Thoracic aorta (tissue), 2 donors: ENCODE measurements around the gene SCAI. TPM values are rescaled to one million over a fixed set of nuclear protein-coding genes. Genes with fewer than 3 reads are reported as not detected.
"Not testable (repeated sequence)": the region's sequence is repeated elsewhere in the genome, so short reads cannot be mapped to it uniquely, and the experiment has no call there.

Source experiments
- ATAC-seq: fragments of 150-250 bp; one replicate; pipeline ENCODE4 v1.8.0; 2017; ENCODE audit warnings: low read depth; ENCODE audit not compliant: insufficient number of reproducible peaks, low FRiP score
- DNase-seq: peaks from one replicate; pipeline ENCODE4 v3.0.0-alpha.2; 2020; ENCODE audit warnings: low spot score
- H3K27ac ChIP-seq, 2 donors: fragments of 200-600 bp; sonication (generic); 1 replicate in 1 of 2; 2 replicates in 1 of 2; pipeline ENCODE4 v1.5.1; 2016; ENCODE audit warnings: mild to moderate bottlenecking in 2 of 2, moderate library complexity in 2 of 2
- H3K27me3 ChIP-seq: fragments of 200-600 bp; sonication (generic); replicated peaks from 2 replicates; pipeline ENCODE4 v1.6.0; 2016; ENCODE audit warnings: mild to moderate bottlenecking; ENCODE audit not compliant: insufficient read depth
- H3K36me3 ChIP-seq: fragments of 200-600 bp; sonication (generic); one replicate; pipeline ENCODE4 v1.5.1; 2016
- H3K4me1 ChIP-seq, 2 donors: fragments of 200-600 bp; sonication (generic); 1 replicate in 1 of 2; 2 replicates in 1 of 2; pipeline versions ENCODE4 v1.5.1 to v1.6.0; 2016; ENCODE audit warnings: low read depth in 2 of 2, mild to moderate bottlenecking in 1 of 2; ENCODE audit not compliant: control insufficient read depth in 1 of 2
- H3K4me3 ChIP-seq: fragments of 200-600 bp; sonication (generic); 2 replicates; pipeline ENCODE4 v1.5.1; 2016; ENCODE audit warnings: mild to moderate bottlenecking
- H3K9me3 ChIP-seq: fragments of 200-600 bp; sonication (generic); 2 replicates; pipeline ENCODE4 v1.5.1; 2016
- CTCF ChIP-seq: fragments of 200-600 bp; sonication (generic); IDR thresholded peaks from one replicate; pipeline ENCODE4 v1.5.1; 2019; ENCODE audit warnings: antibody characterized with exemption
- total RNA-seq, 2 donors: library from RNA; depleted of rRNA; stranded (reverse); fragments of >200 nt; gene quantifications; one replicate each; pipeline versions ENCODE4 v1.1.0 to v1.2.3, GENCODE V29; 2016

The SCAI gene
- total RNA-seq, 2 donors from 2014 or later: 5.1 to 12.4 TPM

DNA sequence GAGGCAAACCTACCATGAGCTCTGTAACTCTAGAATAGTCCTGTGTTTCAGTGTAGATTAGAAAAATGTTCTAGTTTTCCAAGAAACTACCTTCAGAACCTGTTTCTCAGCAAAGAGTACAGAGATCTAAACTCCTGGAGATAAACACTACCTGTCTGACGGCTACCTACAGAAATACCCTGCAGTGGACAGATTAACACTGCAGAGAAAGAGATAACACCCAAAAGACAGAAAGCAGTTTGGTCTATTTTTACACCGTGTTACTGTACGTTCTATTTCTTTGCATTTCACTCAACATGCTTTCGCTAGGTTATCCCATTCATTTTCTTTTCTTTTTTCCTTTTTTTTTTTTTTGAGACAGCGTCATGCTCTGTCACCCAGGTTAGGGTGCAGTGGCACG, 11.6 kb downstream of the SCAI start:
- no peaks in the 10 kb centered on the region for H3K27me3 ChIP-seq
- no peaks in the 10 kb centered on the region for H3K9me3 ChIP-seq
- H3K27ac ChIP-seq: no peak overlapping the region
- H3K4me1 ChIP-seq: no peaks in the 10 kb centered on the region
- no peak overlapping the region for H3K4me3 ChIP-seq
- ATAC-seq (no peak), DNase-seq (no peak)
- TF ChIP-seq CTCF: no peak
- no peaks in the 10 kb centered on the region for H3K36me3 ChIP-seq

DNA sequence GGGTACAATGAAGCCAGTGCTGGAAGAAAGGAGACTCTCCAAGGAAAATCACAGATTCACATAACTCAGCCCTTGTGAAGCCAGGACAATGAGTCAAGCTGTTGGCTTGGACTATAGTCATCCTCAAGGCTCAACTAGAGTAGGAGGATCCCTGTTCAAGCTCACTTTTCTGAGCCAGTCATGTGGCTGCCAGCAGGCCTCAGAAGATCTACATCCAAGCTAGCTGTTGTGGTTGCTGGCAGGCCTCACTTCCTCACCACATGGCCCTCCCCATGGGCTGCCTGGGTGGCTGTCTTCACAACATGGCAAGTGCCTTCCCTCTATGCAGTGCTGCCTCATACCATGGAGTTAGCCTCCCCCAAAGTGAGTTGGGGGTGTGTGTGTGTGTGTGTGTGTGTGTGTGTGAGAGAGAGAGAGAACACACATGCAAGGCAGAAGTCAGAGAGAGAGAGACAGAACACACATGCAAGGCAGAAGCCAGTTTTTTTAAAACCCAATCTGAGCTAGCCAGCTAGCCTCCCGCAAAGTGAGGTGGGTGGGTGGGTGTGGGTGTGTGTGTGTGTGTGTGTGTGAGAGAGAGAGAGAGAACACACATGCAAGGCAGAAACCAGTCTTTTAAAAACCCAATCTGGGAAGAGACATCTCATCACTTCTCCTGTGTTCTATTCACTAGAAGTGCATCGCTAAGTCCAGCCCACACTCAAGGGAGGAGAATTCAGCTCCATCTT, 17.1 kb downstream of the SCAI start:
- no peaks in the 10 kb centered on the region for H3K9me3 ChIP-seq
- peak; percentile 62 for DNase-seq
- TF ChIP-seq CTCF: no peak
- H3K4me1 ChIP-seq: peaks cover 9 to 14% of the 10 kb centered on the region in 2 donors
- peak; percentile 96 for ATAC-seq
- H3K27me3 ChIP-seq: no peaks in the 10 kb centered on the region
- H3K27ac ChIP-seq: peak overlapping the region; percentile 63 to 71
- H3K36me3 ChIP-seq: no peaks in the 10 kb centered on the region
- H3K4me3 ChIP-seq: no peak overlapping the region

DNA sequence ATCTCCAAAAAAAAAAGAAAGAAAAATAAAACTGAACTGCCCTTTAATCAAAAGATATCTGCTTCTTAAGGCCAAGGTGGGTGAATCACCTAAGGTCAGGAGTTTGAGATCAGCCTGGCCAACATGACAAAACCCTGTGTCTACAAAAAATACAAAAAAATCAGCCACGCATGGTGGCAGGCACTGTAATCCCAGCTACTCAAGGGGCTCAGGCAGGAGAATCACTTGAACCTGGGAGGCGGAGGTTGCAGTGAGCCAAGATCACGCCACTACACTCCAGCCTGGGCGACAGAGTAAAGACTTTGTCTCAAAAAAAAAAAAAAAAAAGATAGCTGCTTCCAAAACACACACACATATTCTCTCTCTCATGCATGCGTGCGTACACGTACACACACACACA, 17.8 kb downstream of the SCAI start:
- ATAC-seq (no peak), DNase-seq (no peak)
- peak overlapping the region; percentile 6 for H3K4me3 ChIP-seq
- no peaks in the 10 kb centered on the region for H3K9me3 ChIP-seq
- H3K27me3 ChIP-seq: no peaks in the 10 kb centered on the region
- peaks cover 9 to 14% of the 10 kb centered on the region in 2 donors for H3K4me1 ChIP-seq
- H3K36me3 ChIP-seq: no peaks in the 10 kb centered on the region
- H3K27ac ChIP-seq: peak overlapping the region; percentile 63 to 71
- TF ChIP-seq CTCF: no peak

GRCh38 chr9:125121146-125121545, 22.2 kb downstream of the SCAI start:
- no peaks in the 10 kb centered on the region for H3K27me3 ChIP-seq
- TF ChIP-seq CTCF: no peak
- DNase-seq: no peak
- no peak overlapping the region for H3K27ac ChIP-seq
- no peaks in the 10 kb centered on the region for H3K36me3 ChIP-seq
- H3K9me3 ChIP-seq: no peaks in the 10 kb centered on the region
- no peak overlapping the region for H3K4me3 ChIP-seq
- H3K4me1 ChIP-seq: peaks cover 8 to 14% of the 10 kb centered on the region in 2 donors
- no peak for ATAC-seq

DNA sequence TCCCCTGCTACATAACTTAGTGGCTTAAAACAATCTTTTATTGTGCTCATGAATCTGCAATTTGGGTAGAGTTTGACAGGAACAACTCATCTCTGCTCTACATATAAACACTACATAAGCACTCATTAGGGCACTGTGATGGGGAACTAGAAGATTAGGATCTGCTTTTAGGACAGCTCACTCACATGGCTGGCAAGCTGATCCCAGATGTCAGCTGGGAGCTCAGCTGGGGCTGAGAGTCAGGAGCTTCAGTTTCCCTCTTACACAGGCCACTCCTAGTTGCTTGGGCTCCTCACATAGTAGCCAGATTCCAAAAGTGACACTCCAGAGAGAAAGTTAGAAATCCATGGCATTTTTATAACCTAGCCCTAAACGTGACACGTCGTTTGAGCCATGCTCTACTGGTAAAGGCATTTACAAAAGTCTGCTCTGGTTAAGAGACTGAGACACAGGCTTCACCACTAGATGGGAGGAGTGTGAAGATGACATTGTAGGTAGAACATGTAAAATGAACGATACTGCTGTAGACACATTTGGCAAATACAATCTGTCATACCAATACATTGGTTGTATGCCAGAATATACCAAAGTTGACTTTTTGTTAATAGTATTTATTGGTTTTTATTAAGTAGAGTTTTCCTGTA, 23.6 kb downstream of the SCAI start:
- H3K4me3 ChIP-seq: no peak overlapping the region
- H3K4me1 ChIP-seq: peaks cover 0 to 2% of the 10 kb centered on the region in 2 donors
- ATAC-seq (no peak), DNase-seq (no peak)
- no peaks in the 10 kb centered on the region for H3K27me3 ChIP-seq
- H3K9me3 ChIP-seq: no peaks in the 10 kb centered on the region
- no peak overlapping the region for H3K27ac ChIP-seq
- TF ChIP-seq CTCF: no peak
- H3K36me3 ChIP-seq: no peaks in the 10 kb centered on the region

DNA sequence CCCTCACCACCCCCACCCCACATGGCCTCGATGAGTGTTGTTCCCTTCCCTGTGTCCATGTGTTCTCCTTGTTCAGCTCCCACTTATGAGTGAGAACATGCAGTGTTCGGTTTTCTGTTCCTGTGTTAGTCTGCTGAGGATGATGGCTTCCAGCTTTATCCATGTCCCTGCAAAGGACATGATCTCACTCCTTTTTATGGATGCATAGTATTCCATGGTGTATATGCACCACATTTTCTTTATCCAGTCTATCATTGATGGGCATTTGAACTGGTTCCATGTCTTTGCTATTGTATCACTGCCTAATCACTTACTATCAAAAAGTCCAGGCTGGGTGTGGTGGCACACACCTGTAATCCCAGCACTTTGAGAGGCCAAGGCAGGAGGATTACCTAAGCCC, 24.6 kb downstream of the SCAI start:
- not testable (repeated sequence) for H3K27ac ChIP-seq, ATAC-seq, DNase-seq, H3K4me3 ChIP-seq, H3K9me3 ChIP-seq, H3K27me3 ChIP-seq, H3K36me3 ChIP-seq, H3K4me1 ChIP-seq

GRCh38 chr9:125114503-125114902, 28.8 kb downstream of the SCAI start:
- not testable (repeated sequence) for H3K4me1 ChIP-seq, H3K27ac ChIP-seq, H3K36me3 ChIP-seq, H3K4me3 ChIP-seq, DNase-seq, H3K27me3 ChIP-seq, ATAC-seq, H3K9me3 ChIP-seq
